Activated CD4-positive, alpha-beta T cell treated with anti-CD3 and anti-CD28 coated beads for 36 hours (primary cell): ENCODE results near the gene SECISBP2. TPM values are rescaled to one million over a fixed set of nuclear protein-coding genes. Genes with fewer than 3 reads are reported as not detected.

Source experiments
- microRNA-seq: library from miRNA; unstranded; fragments of <30 nt; microRNA quantifications from one replicate; pipeline ENCODE4 v1.2.0, GENCODE V29; 2021; ENCODE audit warnings: borderline replicate concordance
- total RNA-seq, 2 experiments: library from RNA; stranded (reverse); gene quantifications; one replicate each; pipeline ENCODE4 v1.2.3, GENCODE V29; 2021

The SECISBP2 gene
- total RNA-seq, 2 experiments from 2014 or later, result 38.6 to 49.9 TPM

Small RNA genes lying within 50 kb of the gene (microRNA-seq; reads per million reads assigned to microRNA genes)
- not detected for gene MIR3153

Other genes starting within 250 kb of the SECISBP2 start
- not detected for gene SHC3, start 139.7 kb upstream of the SECISBP2 start, total RNA-seq
- 100 to 1,000 TPM; 236 to 256 TPM for gene CKS2, start 7.3 kb upstream of the SECISBP2 start, total RNA-seq
- 100 to 1,000 TPM; 215 to 226 TPM for gene SEMA4D, start 179.6 kb downstream of the SECISBP2 start, total RNA-seq